Omental fat pad (tissue), 4 donors: Measurements from ENCODE around the gene PTPN4. TPM values are rescaled to one million over a fixed set of nuclear protein-coding genes. Genes with fewer than 3 reads are reported as not detected.
"Not testable (repeated sequence)": the region's sequence is repeated elsewhere in the genome, so short reads cannot be mapped to it uniquely, and the experiment has no call there.

ENCODE experiments used
- ATAC-seq: fragments of 150-250 bp; one replicate; pipeline ENCODE4 v1.9.1; 2016; ENCODE audit warnings: mild to moderate bottlenecking, moderate library complexity; ENCODE audit not compliant: low FRiP score
- DNase-seq: peaks from one replicate; pipeline ENCODE4 v3.0.0-alpha.2; 2019; ENCODE audit warnings: low spot score
- CTCF ChIP-seq, 3 donors: fragments of 450-650 bp; IDR thresholded peaks; one replicate each; pipeline ENCODE4 v1.5.1; 2016 to 2017; ENCODE audit warnings: antibody characterized with exemption in 3 of 3, mild to moderate bottlenecking in 3 of 3, moderate library complexity in 2 of 3
- total RNA-seq, 4 donors: library from RNA; depleted of rRNA; stranded (reverse); fragments of >200 nt; gene quantifications; one replicate each; pipeline ENCODE4 v1.1.0, GENCODE V29; 2016

PTPN4 gene
- total RNA-seq, 4 donors from 2014 or later = 20.2 to 41.0 (median 30.5) TPM

GRCh38 chr2:119958670-119959268 is 199.0 kb downstream of the PTPN4 start:
- TF ChIP-seq CTCF (IDR thresholded peaks at IDR 0.05) = no peak
- ATAC-seq (no peak), DNase-seq (no peak)

GRCh38 chr2:119960821-119961220 is 201.1 kb downstream of the PTPN4 start:
- DNase-seq (no peak), ATAC-seq (no peak)
- no peak for TF ChIP-seq CTCF (IDR thresholded peaks at IDR 0.05)

GRCh38 chr2:119981896-119982295 is 222.2 kb downstream of the PTPN4 start:
- TF ChIP-seq CTCF (IDR thresholded peaks at IDR 0.05) = no peak
- no peak for ATAC-seq

GRCh38 chr2:119982506-119982905 is 222.8 kb downstream of the PTPN4 start:
- no peak for TF ChIP-seq CTCF (IDR thresholded peaks at IDR 0.05)
- DNase-seq (no peak), ATAC-seq (no peak)

More at GRCh38 chr2:119981896-119982295, 222.2 kb downstream of the PTPN4 start:
- DNase-seq = no peak

- no peak for ATAC-seq
- no peak for TF ChIP-seq CTCF (IDR thresholded peaks at IDR 0.05)
- DNase-seq = no peak
Observed at GRCh38 chr2:119983108-119983507, 223.4 kb downstream of the PTPN4 start.

GRCh38 chr2:119996148-119996547 is 236.4 kb downstream of the PTPN4 start:
- TF ChIP-seq CTCF (IDR thresholded peaks at IDR 0.05) = no peak
- ATAC-seq (no peak), DNase-seq (no peak)

- not testable (repeated sequence) for ATAC-seq, DNase-seq
Observed at GRCh38 chr2:119996896-119997891, 237.5 kb downstream of the PTPN4 start.
